CD4-positive, alpha-beta T cell treated with Interleukin-21 for 1 hour (primary cell): ENCODE results near the gene TRAF1.

Experiments used
- DNase-seq: peaks from one replicate; pipeline ENCODE4 v3.0.0-alpha.2; 2020

TRAF1 gene

GRCh38 chr9:120922404-120923195, 4.0 kb downstream of the TRAF1 start:
- DNase-seq, result peak; percentile 27

- peak; percentile 48 for DNase-seq
Observed at GRCh38 chr9:120921661-120922181, 4.9 kb downstream of the TRAF1 start.

GRCh38 chr9:120920806-120921178, 5.8 kb downstream of the TRAF1 start:
- DNase-seq, result peak; percentile 42

- DNase-seq, result peak; percentile 55
Observed at GRCh38 chr9:120919843-120920805, 6.5 kb downstream of the TRAF1 start.

- DNase-seq, result peak; percentile 21
Observed at GRCh38 chr9:120918931-120919842, 7.4 kb downstream of the TRAF1 start.

GRCh38 chr9:120917929-120918762, 8.4 kb downstream of the TRAF1 start:
- DNase-seq, result peak; percentile 50

- DNase-seq, result no peak
Observed at GRCh38 chr9:120916991-120917880, 9.4 kb downstream of the TRAF1 start.

GRCh38 chr9:120916588-120916987, 10.0 kb downstream of the TRAF1 start:
- peak; percentile 28 for DNase-seq

- DNase-seq, result peak; percentile 69
Observed at GRCh38 chr9:120915854-120916470, 10.6 kb downstream of the TRAF1 start.

GRCh38 chr9:120914953-120915352, 11.6 kb downstream of the TRAF1 start:
- DNase-seq, result no peak

- no peak for DNase-seq
Observed at GRCh38 chr9:120914396-120914795, 12.2 kb downstream of the TRAF1 start.

- peak; percentile 48 for DNase-seq
Observed at GRCh38 chr9:120913647-120914264, 12.8 kb downstream of the TRAF1 start.

- no peak for DNase-seq
Observed at GRCh38 chr9:120912958-120913646, 13.5 kb downstream of the TRAF1 start.

- no peak for DNase-seq
Observed at GRCh38 chr9:120911295-120911837, 15.2 kb downstream of the TRAF1 start.

- no peak for DNase-seq
Observed at GRCh38 chr9:120910643-120911042, 16.0 kb downstream of the TRAF1 start.

GRCh38 chr9:120909904-120910303, 16.7 kb downstream of the TRAF1 start:
- DNase-seq, result peak; percentile 67

GRCh38 chr9:120905315-120906164, 21.1 kb downstream of the TRAF1 start:
- peak; percentile 51 for DNase-seq

GRCh38 chr9:120904978-120905301, 21.7 kb downstream of the TRAF1 start:
- peak; percentile 19 for DNase-seq
